GM21367 (cell line): ENCODE measurements around the gene HIPK2.

Experiments
- ATAC-seq: cut with Tn5 transposase; IDR thresholded peaks from one replicate; pipeline ENCODE4 v1.9.1; 2021; ENCODE audit not compliant: unreplicated experiment

Gene HIPK2

GRCh38 chr7:139523968-139524815 is 253.6 kb downstream of the HIPK2 start:
- ATAC-seq = no peak

- ATAC-seq = no peak
These were observed 254.4 kb downstream of the HIPK2 start, which contains the start of gene CLEC2L for GRCh38 chr7:139523199-139523941. Gene CLEC2L (plus strand): TSS chr7:139523685. CDS start chr7:139523928, 243 bp downstream.

GRCh38 chr7:139522830-139523198 is 255.0 kb downstream of the HIPK2 start:
- ATAC-seq = no peak

- no peak for ATAC-seq
These were observed 256.4 kb downstream of the HIPK2 start for GRCh38 chr7:139521439-139521838.

GRCh38 chr7:139515266-139515665 is 262.5 kb downstream of the HIPK2 start:
- ATAC-seq = no peak
